ENCODE results near the gene POU2F1.
A peak's percentile ranks its signal among the peaks of the same experiment; 100 is the strongest.

The POU2F1 gene

DNA sequence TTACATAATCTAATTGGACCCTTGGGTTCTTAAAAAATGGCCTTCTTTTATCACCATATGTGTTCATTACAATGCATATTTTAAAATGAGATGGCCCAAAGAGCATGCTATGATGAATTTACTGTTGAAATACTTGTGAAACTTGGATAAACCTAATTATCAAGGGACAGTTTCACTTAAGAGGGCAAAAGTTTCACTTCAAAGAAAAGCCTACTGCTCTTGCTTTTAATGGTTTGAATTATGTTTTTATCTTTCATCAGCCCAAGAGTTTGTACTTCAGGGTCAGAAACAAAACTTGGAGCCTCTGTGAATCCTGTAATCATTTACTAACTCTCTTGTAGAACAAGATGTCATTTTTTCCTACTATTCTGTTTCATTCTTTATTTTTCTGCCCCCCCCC is 32.3 kb downstream of the POU2F1 start:
- H3K27me3 ChIP-seq (ENCODE audit: insufficient read depth, low read depth, severe bottlenecking): no peaks in the 10 kb centered on the region
- H3K27ac ChIP-seq: no peak overlapping the region
- no peaks in the 10 kb centered on the region for H3K9me3 ChIP-seq (ENCODE audit: severe bottlenecking)
- no peak overlapping the region for H3K4me3 ChIP-seq (ENCODE audit: low read depth, low read length)
- TF ChIP-seq, protein P1, sequence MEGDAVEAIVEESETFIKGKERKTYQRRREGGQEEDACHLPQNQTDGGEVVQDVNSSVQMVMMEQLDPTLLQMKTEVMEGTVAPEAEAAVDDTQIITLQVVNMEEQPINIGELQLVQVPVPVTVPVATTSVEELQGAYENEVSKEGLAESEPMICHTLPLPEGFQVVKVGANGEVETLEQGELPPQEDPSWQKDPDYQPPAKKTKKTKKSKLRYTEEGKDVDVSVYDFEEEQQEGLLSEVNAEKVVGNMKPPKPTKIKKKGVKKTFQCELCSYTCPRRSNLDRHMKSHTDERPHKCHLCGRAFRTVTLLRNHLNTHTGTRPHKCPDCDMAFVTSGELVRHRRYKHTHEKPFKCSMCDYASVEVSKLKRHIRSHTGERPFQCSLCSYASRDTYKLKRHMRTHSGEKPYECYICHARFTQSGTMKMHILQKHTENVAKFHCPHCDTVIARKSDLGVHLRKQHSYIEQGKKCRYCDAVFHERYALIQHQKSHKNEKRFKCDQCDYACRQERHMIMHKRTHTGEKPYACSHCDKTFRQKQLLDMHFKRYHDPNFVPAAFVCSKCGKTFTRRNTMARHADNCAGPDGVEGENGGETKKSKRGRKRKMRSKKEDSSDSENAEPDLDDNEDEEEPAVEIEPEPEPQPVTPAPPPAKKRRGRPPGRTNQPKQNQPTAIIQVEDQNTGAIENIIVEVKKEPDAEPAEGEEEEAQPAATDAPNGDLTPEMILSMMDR (IDR thresholded peaks at IDR 0.05; ENCODE audit: low read depth, low read length): no peak
- H3K36me3 ChIP-seq: no peaks in the 10 kb centered on the region
- no peak for DNase-seq

DNA sequence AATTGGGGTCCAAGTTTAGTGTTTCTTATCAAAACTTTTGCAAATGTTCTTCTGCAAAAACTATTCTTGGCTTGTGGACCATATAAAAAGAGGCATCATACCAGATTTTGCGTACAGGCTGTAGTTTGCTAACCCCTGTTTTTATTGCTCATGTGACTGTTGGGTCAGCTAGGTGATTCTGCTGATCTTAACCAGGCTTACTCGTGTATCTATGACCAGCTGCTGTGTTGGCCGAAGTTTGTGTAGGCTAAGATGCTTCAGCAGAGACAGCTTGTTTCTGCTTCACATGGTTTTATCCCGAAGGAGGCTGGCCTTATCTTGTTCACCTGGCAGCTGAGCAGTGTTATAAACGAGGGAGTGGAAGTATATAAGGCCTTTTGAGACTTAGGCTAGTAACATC is 38.2 kb downstream of the POU2F1 start:
- no peaks in the 10 kb centered on the region for H3K27me3 ChIP-seq (ENCODE audit: insufficient read depth, low read depth, severe bottlenecking)
- DNase-seq: peak; percentile 8
- no peak overlapping the region for H3K4me3 ChIP-seq (ENCODE audit: low read depth, low read length)
- no peak overlapping the region for H3K27ac ChIP-seq
- no peaks in the 10 kb centered on the region for H3K36me3 ChIP-seq
- H3K9me3 ChIP-seq (ENCODE audit: severe bottlenecking): no peaks in the 10 kb centered on the region
- TF ChIP-seq, protein P1 (IDR thresholded peaks at IDR 0.05; ENCODE audit: low read depth, low read length): no peak

GRCh38 chr1:167262836-167263235 is 42.1 kb downstream of the POU2F1 start:
- TF ChIP-seq, protein P1 (IDR thresholded peaks at IDR 0.05; ENCODE audit: low read depth, low read length): no peak
- H3K27ac ChIP-seq: no peak overlapping the region
- no peaks in the 10 kb centered on the region for H3K9me3 ChIP-seq (ENCODE audit: severe bottlenecking)
- H3K27me3 ChIP-seq (ENCODE audit: insufficient read depth, low read depth, severe bottlenecking): no peaks in the 10 kb centered on the region
- H3K4me3 ChIP-seq (ENCODE audit: low read depth, low read length): no peak overlapping the region
- DNase-seq: no peak
- H3K36me3 ChIP-seq: no peaks in the 10 kb centered on the region

GRCh38 chr1:167263344-167263743 is 42.7 kb downstream of the POU2F1 start:
- no peaks in the 10 kb centered on the region for H3K36me3 ChIP-seq

DNA sequence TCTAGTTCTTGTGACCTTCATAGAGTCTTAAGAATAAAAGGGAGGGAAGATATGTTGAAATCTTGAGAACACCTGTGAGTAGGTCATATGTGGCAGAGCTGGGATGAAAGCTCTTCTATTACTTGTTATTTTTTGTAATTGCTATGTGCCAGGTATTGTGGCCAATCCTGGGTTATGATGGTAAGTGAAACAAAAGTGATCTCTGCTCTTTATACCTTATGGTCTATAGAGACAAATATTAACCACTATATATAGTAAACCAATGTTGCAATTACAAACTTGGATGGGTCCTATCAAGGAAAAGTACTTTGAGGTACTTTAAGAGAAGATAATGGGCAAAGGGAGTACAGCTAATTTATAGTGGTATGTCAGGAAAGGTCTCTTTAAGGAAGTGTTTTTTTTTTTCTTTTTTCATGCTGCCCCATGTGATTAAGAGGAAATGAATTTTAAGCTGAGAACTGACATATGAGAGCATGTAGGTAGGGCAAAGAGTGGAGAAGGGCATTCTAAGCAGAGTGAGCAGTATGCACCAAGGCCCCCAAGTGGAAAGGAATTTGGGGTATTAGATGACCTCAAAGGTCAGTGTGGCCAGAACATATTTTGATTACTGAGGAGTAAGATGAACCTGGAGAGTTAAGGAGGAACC is 43.3 kb downstream of the POU2F1 start:
- Histone ChIP-seq H3K4me3 (ENCODE audit: low read depth, low read length) (no peak overlapping the region), H3K27ac (no peak overlapping the region), H3K9me3 (ENCODE audit: severe bottlenecking) (no peaks in the 10 kb centered on the region), H3K36me3 (no peaks in the 10 kb centered on the region), H3K27me3 (ENCODE audit: insufficient read depth, low read depth, severe bottlenecking) (no peaks in the 10 kb centered on the region)
- no peak for DNase-seq
- TF ChIP-seq, protein P1 (IDR thresholded peaks at IDR 0.05; ENCODE audit: low read depth, low read length): no peak

More at GRCh38 chr1:167263344-167263743, 42.7 kb downstream of the POU2F1 start:
- TF ChIP-seq, protein P1 (IDR thresholded peaks at IDR 0.05; ENCODE audit: low read depth, low read length): no peak
- DNase-seq: no peak
- H3K9me3 ChIP-seq (ENCODE audit: severe bottlenecking): no peaks in the 10 kb centered on the region
- H3K4me3 ChIP-seq (ENCODE audit: low read depth, low read length): no peak overlapping the region
- H3K27ac ChIP-seq: no peak overlapping the region
- no peaks in the 10 kb centered on the region for H3K27me3 ChIP-seq (ENCODE audit: insufficient read depth, low read depth, severe bottlenecking)

GRCh38 chr1:167266965-167267364 is 46.3 kb downstream of the POU2F1 start:
- TF ChIP-seq, protein P1 (IDR thresholded peaks at IDR 0.05; ENCODE audit: low read depth, low read length): no peak
- Histone ChIP-seq H3K4me3 (ENCODE audit: low read depth, low read length) (no peak overlapping the region), H3K27ac (no peak overlapping the region), H3K36me3 (no peaks in the 10 kb centered on the region), H3K27me3 (ENCODE audit: insufficient read depth, low read depth, severe bottlenecking) (no peaks in the 10 kb centered on the region), H3K9me3 (ENCODE audit: severe bottlenecking) (no peaks in the 10 kb centered on the region)
- no peak for DNase-seq

Measured in WERI-Rb-1 (cell line).